WERI-Rb-1 (cell line): ENCODE measurements around the gene TMEM9.

Source experiments
- DNase-seq: peaks from one replicate; pipeline ENCODE4 v3.0.0-alpha.2; 2020
- H3K27ac ChIP-seq: fragments of 250-450 bp; sonication (Bioruptor Pico); 2 replicates; pipeline ENCODE4 v1.5.1; 2020; ENCODE audit warnings: mild to moderate bottlenecking, moderate library complexity
- H3K27me3 ChIP-seq: fragments of 250-450 bp; sonication (Bioruptor Pico); 2 replicates; pipeline ENCODE4 v1.5.1; 2021; ENCODE audit warnings: mild to moderate bottlenecking, low read depth, moderate library complexity; ENCODE audit not compliant: insufficient read depth, severe bottlenecking
- H3K36me3 ChIP-seq: fragments of 250-450 bp; sonication (Bioruptor Pico); 2 replicates; pipeline ENCODE4 v1.5.1; 2020; ENCODE audit warnings: mild to moderate bottlenecking, moderate library complexity
- H3K4me3 ChIP-seq: 2 replicates; pipeline ENCODE4 v1.5.1; 2011; ENCODE audit warnings: low read depth, mild to moderate bottlenecking, control low read depth, low read length
- H3K9me3 ChIP-seq: fragments of 250-450 bp; sonication (Bioruptor Pico); 2 replicates; pipeline ENCODE4 v1.5.1; 2021; ENCODE audit warnings: mild to moderate bottlenecking, moderate library complexity; ENCODE audit not compliant: severe bottlenecking
- TF ChIP-seq, protein P1 (sequence below): IDR thresholded peaks from 2 replicates; pipeline ENCODE4 v1.5.1; 2011; ENCODE audit warnings: low read depth, mild to moderate bottlenecking, control low read depth, inconsistent platforms, low read length

Gene TMEM9

DNA sequence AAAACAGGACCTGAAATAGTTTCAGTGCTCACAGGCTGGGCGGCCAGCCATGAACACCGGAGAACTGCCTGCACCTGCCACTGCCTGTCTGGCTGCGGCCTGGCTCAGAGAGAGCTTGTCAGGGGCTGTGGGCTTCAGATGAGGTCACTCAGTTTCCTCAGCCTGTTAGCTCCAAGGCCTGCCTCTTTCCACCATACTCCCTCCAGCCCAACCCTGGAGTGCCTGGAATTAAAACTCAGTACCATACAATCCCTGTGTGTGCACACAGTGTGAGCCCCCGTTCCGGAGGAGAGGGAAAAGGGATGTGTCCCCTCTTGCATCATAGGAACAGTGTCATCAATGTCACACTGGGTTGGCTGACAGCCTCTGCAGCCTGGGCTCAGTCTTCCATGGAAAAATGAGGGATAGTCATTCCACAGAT is 58.2 kb downstream of the TMEM9 start:
- H3K27ac ChIP-seq: no peak overlapping the region
- H3K27me3 ChIP-seq: no peaks in the 10 kb centered on the region
- no peaks in the 10 kb centered on the region for H3K9me3 ChIP-seq
- H3K36me3 ChIP-seq: no peaks in the 10 kb centered on the region
- DNase-seq: peak; percentile 34
- TF ChIP-seq, protein P1, sequence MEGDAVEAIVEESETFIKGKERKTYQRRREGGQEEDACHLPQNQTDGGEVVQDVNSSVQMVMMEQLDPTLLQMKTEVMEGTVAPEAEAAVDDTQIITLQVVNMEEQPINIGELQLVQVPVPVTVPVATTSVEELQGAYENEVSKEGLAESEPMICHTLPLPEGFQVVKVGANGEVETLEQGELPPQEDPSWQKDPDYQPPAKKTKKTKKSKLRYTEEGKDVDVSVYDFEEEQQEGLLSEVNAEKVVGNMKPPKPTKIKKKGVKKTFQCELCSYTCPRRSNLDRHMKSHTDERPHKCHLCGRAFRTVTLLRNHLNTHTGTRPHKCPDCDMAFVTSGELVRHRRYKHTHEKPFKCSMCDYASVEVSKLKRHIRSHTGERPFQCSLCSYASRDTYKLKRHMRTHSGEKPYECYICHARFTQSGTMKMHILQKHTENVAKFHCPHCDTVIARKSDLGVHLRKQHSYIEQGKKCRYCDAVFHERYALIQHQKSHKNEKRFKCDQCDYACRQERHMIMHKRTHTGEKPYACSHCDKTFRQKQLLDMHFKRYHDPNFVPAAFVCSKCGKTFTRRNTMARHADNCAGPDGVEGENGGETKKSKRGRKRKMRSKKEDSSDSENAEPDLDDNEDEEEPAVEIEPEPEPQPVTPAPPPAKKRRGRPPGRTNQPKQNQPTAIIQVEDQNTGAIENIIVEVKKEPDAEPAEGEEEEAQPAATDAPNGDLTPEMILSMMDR: no peak
- H3K4me3 ChIP-seq: no peak overlapping the region

DNA sequence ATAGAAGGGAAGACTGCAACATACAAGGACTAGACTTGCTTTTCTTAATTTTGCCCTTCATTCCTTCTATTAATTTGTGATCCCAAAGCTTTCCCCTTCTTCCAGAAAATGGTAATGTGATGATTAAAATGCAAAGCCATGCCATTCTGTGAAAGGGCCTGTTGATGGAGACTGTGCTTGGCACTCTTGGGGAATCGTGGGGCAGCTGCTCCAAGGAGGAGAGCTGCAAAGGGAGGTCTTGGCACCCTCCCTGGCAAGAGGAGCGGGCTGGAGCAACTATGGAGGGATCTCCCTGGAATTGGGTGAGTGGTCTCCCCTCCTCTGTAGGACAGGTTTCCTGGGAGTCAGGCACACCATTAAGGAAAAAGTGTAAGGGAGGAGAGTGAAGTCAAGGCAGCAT is 58.7 kb downstream of the TMEM9 start:
- no peaks in the 10 kb centered on the region for H3K36me3 ChIP-seq
- H3K27ac ChIP-seq: no peak overlapping the region
- H3K27me3 ChIP-seq: no peaks in the 10 kb centered on the region
- TF ChIP-seq, protein P1: no peak
- no peaks in the 10 kb centered on the region for H3K9me3 ChIP-seq
- no peak for DNase-seq
- H3K4me3 ChIP-seq: no peak overlapping the region

DNA sequence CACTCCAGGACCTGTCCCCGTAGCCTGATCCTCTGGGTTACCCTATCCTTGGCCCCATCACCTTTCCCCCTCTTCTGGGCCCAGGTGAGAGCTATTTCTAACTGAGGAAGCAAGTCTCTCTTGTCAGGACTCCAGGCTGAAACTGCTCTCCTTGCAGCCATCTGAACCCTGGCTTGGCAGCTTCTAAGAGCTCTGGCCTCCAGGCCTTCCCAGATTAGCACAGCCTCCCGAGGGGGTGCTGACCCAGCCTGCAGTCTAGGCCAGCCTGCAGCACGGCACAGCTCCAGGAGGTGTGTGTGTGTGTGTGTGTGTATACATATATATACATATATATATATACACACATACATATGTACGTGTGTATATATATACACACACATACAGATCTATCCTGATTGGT is 59.4 kb downstream of the TMEM9 start:
- H3K36me3 ChIP-seq: no peaks in the 10 kb centered on the region
- H3K27me3 ChIP-seq: no peaks in the 10 kb centered on the region
- no peaks in the 10 kb centered on the region for H3K9me3 ChIP-seq
- no peak overlapping the region for H3K4me3 ChIP-seq
- DNase-seq: peak; percentile 73
- TF ChIP-seq, protein P1: no peak
- no peak overlapping the region for H3K27ac ChIP-seq

DNA sequence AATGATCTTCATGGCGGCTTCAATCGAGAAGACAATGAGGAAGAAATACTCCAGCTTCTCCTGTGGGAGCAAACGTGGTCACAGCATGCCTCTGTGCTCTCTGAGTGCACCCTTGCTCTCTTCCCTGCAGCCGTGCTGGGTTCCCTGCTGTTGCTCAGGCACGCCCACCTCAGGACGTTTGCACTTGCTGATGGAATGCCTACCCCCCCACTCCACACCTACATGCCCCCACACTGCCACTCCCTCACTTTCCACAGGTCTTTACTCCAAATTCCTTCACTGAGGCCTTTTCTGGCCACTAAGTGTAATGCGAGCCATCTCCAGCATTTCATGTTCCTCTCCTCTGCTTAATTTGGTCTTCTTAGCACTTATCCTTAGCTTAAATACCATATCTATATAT is 60.3 kb downstream of the TMEM9 start:
- Histone ChIP-seq H3K27ac (no peak overlapping the region), H3K9me3 (no peaks in the 10 kb centered on the region), H3K4me3 (no peak overlapping the region), H3K27me3 (no peaks in the 10 kb centered on the region), H3K36me3 (no peaks in the 10 kb centered on the region)
- TF ChIP-seq, protein P1: no peak
- DNase-seq: no peak

DNA sequence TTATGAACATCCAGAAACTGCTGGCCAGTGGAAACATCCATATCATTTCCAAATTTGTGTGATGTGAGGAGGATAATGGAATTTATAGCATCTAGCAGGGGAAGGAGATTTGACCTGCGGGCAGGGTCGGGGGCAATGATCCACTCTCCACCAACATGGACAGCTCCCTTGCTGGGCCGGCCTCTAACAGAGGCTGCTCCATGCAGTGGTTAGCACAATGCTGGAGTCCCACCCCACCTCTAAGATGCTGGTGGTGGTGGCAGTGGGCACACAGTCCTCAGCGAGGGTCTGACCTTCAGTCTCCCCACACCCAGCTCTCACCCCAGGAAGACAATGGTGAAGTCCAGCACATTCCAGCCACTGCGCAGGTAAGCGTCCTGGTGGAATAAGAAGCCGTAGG is 60.7 kb downstream of the TMEM9 start:
- H3K27ac ChIP-seq: no peak overlapping the region
- TF ChIP-seq, protein P1: no peak
- DNase-seq: no peak
- H3K36me3 ChIP-seq: no peaks in the 10 kb centered on the region
- no peaks in the 10 kb centered on the region for H3K9me3 ChIP-seq
- no peaks in the 10 kb centered on the region for H3K27me3 ChIP-seq
- H3K4me3 ChIP-seq: no peak overlapping the region

DNA sequence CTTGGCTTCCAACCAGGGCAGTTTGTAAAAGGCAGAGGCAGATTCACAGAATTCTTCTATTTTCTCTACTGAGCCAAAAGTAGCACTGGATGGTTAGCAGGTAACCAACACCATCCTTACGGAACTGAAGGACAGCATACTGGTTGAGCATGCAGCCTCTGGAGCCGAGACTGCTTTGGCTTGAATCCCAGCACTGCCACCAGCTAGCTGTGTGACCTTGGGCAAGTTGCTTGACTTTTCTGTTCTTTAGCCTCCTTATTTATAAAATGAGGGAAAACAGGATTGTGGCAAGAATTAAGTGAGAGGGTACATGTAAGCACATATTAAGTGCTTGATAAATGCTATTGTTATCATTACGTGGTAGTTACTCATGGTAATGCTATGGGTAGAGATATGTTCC is 61.5 kb downstream of the TMEM9 start:
- TF ChIP-seq, protein P1: no peak
- Histone ChIP-seq H3K27me3 (no peaks in the 10 kb centered on the region), H3K36me3 (no peaks in the 10 kb centered on the region), H3K9me3 (no peaks in the 10 kb centered on the region), H3K4me3 (no peak overlapping the region), H3K27ac (no peak overlapping the region)
- DNase-seq: no peak
